ENCODE data around the gene SPSB4.
A peak's percentile ranks its signal among the peaks of the same experiment; 100 is the strongest.

The SPSB4 gene

DNA sequence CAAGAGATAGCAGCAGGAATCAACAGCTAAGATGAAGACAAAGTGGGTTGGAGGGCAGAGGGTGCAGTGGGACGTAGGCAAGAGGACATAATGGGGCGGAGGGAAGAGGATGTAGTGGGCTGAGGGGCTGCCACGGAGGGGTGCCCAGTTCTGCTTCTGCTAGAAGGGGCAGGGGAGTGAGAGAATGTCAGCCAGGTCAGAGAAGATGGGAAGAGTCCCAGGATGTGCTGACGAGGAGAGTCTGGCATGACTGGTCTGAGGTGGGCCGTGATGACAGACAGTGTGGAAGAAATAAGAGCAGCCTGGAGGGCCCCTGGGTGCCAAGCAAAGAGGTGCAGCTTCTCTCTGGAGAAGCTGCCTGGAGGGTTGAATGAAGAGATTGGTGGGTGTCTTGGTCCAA lies 4.0 kb downstream of the SPSB4 start:
- no peak for DNase-seq

DNA sequence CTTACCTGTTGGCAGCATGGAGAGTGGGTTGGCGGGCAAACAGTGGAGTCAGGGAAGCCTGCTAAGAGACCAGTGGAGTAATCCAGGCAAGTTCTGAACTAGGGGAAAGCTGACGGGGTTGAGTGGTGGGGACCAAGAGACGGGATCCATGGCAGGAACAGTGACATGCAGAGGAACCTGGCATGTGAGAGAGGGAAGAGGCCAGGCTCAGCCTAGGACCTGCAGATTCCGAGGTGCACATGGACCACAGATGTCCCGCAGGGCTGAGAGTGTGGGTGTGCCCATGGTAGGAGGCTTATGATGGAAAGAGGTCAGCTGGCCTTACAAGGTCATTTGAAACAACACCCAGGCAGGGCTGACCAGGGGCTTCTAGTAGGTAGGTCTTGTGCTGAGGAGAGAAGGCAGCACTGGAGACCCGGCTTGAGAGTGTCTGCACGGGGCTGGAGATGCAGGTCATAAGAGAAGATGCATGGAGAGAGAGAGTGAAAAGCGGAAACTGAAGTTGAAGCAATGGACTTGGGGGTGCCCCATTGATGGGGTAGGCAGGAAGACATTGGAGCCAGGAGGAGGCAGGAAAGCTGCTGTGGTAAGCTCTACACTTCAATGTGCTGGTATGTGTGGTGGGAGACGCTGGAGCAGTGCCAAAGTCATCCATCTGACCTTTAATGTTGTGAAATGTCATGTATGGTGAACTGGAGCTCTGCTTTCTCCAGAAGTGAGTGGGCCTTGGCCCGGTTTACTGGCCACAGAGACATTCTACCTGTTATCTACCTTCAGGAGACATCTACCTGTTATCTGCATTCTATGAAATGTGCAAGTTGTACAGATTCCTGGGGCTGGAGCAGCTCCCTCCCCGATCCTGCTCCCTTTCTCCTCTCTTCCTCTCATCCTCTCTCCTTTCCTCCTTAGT lies 4.6 kb downstream of the SPSB4 start:
- DNase-seq, result no peak

DNA sequence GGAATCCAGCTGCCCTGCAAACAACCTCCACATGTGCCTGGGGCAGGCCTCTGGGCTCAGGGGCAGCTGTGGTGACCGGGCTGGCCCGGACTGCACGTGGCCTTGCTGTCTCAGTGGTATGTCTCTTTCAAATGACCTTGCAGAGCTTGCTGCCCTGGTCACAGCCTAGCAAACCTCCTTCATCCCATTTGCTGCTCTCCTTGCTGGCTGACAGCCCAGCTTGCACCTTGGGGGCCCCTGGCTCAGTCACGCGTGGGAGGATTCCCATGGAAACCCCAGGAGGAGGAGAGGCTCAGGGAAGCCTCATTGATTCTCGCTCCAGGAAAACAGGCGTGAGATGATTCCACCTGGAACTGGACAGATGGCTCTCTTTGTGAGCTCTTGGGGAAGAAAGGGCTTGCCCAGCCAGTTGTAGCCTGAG lies 5.6 kb downstream of the SPSB4 start:
- DNase-seq, result no peak

DNA sequence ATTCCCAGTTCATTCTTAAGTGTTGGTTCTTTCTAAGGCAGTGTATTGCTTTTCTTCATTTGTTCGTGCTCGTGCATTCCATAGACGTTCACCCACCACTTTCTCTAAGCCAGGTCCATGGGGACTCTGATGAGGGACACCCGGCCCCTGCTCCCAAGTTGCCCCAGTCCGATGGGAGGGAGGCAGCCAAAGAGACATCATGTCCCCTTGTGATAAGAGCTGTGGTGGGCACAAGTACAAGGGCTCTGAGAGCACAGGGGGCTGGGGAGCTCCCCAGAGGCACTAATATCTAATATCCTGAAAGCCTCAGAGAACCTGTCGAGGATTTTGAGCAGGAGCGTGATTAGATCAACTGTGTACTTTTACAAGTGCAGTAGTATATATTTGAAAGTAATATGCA lies 6.3 kb downstream of the SPSB4 start:
- no peak for DNase-seq

DNA sequence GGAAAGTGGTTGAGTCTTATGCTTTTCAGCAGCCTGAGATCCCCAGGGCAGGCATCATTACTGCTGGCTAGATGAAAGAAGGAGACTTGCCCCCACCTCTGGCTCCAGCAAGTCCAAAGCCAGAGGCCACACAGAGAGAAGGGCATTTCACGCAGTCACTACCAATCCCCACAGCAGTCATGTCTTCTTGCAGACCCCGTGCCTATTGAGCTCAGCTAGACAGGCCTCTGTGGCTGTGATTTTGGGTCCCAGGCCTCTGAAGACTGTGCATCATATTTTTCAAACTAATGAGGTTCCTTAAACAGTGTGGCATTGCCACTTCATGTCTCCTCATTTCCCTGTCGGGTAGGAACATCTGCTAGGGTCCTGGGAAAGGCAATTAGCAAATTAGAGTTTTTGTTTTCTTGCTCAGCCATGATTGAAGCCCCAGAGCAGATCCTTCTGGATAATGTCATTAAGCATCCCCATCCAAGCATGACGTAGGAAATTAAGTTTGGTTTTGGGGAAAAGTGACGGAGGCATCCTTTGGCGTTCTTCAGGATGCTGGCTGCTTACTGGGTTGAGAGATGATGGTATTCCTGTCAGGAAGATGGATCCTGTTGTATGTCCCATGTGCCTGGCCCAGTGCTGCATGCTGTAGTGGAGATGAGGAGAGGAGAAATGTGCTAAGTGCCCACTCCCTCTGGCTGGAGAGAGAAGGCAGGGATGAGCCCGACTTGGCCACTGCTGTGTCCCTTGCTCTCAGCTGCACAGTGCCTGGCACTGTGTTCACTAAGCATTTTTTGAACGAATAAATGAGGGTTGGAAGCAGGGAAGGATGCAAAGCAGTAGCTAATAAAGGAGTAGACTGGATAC lies 7.0 kb downstream of the SPSB4 start:
- no peak for DNase-seq

DNA sequence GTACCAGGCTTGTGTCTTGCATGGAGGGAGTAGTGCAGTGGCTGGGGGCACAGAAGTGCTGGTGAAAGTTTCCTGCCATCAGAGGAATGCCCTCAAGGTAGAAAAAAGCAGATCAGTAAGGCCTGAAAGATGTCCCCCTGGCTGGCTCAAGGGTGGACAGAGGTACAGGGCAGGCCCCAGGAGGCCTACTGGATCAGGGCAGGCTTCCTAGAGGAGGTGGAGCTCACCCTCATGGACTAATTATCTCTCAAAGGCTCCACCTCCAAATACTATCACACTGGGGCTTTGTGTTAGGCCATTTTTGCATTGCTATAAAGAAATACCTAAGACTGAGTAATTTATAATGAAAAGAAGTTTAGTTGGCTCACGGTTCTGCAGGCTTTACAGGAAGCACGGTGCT lies 7.8 kb downstream of the SPSB4 start:
- no peak for DNase-seq

DNA sequence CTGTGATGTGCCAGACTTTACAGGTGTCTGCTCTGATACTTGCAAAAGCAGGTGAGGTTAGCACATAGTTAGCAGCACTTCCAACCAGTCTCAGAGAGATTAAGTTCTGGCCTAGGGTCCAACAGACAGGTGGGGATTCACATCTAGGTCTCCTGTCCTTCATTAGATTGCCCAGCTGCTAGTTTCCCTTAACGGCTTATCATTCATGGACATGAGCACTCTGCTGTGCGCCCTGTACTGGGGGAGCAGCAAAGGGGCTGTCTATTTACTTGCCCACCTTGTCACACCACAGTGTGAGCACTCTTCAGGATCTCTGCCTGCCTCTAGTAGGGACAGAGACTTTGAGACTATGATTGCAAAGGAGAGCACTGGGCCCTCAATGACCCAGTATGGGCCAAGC lies 8.7 kb downstream of the SPSB4 start:
- no peak for DNase-seq

DNA sequence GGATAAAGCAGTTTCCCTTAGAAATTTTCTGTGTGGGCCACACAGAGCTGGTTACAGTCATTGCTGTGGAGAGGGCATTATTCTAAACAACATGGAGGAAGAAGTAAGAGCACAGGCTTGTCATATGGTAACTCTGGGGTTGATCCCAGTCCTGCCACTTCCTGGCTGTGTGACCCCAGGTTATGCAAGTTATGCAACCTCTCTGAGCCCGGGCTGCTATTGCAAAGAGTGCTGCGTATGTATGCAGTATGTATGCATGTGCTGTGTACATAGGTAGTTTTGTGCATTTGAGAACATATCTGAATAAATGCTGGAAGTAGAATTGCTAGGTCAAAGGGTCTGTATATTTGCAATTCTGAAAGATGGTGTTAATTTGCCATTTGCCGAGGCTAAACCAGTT lies 9.2 kb downstream of the SPSB4 start:
- no peak for DNase-seq

DNA sequence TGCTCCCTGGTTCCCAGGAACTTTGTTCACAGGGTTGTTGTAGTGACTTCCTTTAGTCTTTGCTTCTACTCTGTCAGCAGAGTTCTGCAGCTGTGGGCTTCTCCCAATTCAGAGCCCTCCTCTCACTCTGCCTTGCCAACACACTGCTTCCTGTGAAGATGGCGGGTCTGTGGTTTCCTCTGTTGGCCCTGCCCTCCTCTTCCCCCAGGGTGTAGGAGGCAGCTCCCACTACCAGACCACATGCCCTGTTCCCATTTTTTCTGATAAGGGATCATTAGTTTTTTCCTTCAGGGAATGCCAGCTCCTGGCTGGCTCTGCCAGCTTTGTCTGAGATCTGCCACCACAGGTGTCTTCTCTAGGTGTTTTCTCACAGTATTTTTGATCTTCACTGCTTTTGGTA lies 12.7 kb downstream of the SPSB4 start:
- DNase-seq, result no peak

DNA sequence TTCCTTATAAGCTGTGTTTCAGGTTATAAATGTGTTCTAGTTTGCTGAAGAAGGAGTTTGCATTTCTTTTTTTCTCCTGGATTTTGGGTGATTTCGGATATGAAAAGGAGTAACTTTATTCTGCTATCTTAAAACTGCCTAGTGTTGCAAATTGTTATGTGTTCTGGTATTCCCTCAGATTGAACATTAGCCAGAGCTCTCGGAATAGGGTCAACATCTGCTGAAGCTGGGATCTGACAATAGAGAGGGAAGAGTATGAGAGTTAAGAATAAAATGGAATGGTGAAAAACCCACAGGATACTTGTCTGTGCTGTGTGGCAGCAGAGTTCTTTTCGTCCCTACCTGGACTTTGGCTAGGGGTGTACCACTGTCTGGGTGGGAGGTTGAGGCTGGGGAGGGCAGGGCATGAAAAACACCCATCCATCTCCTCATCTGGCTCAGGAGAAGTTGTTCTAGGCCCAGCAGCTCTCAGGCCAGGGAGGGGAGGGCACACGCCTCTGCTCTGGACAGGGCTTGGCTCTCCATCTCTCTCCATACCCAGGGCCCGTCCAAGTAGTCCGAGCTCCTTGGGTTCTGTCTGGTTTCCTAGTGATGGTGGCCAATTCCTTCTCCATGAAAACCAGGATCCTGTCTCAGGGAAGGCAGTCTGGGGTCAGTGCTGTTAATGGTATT lies 13.2 kb downstream of the SPSB4 start:
- no peak for DNase-seq

DNA sequence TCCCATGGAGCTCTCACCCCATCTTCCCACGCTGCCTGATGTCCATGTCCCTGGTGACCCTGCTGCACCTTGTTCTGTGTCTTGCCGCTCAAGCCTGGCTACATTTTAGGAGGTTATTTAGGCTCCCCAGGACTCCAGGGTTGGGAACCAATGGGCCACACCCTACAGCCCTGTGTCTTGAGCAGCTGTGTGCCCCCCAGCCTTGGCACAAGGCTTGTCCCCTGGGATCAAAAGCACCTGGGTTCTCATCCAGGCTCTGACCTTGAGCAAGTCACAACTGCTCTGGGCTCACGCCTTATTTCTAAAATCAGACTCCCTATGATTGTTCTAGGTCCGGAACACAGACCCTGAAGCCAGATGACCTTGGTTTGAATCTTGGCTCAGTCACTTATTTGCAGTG lies 14.1 kb downstream of the SPSB4 start:
- DNase-seq, result no peak

DNA sequence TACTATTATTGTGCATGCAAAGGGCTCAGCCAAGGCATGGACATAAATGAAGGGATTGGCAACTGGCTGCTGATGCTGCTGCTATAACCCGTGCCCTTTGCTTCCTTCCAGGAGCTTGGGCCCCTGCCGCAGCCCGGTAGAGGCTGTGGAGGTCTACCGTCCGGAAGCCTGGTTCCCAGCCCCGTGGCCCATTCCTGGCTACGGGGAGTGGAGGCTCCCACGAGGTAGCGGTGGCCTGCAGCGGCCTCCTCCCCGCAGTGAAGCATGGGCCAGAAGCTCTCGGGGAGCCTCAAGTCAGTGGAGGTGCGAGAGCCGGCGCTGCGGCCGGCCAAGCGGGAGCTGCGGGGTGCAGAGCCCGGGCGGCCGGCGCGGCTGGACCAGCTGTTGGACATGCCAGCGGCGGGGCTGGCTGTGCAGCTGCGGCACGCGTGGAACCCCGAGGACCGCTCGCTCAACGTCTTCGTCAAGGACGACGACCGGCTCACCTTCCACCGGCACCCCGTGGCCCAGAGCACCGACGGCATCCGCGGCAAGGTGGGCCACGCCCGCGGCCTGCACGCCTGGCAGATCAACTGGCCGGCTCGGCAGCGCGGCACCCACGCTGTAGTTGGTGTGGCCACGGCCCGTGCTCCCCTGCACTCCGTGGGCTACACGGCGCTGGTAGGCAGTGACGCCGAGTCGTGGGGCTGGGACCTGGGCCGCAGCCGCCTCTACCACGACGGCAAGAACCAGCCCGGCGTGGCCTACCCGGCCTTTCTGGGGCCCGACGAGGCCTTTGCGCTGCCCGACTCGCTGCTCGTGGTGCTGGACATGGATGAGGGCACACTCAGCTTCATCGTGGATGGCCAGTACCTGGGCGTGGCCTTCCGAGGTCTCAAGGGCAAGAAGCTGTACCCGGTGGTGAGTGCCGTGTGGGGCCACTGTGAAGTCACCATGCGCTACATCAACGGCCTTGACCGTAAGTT lies 15.0 kb downstream of the SPSB4 start:
- no peak for DNase-seq

DNA sequence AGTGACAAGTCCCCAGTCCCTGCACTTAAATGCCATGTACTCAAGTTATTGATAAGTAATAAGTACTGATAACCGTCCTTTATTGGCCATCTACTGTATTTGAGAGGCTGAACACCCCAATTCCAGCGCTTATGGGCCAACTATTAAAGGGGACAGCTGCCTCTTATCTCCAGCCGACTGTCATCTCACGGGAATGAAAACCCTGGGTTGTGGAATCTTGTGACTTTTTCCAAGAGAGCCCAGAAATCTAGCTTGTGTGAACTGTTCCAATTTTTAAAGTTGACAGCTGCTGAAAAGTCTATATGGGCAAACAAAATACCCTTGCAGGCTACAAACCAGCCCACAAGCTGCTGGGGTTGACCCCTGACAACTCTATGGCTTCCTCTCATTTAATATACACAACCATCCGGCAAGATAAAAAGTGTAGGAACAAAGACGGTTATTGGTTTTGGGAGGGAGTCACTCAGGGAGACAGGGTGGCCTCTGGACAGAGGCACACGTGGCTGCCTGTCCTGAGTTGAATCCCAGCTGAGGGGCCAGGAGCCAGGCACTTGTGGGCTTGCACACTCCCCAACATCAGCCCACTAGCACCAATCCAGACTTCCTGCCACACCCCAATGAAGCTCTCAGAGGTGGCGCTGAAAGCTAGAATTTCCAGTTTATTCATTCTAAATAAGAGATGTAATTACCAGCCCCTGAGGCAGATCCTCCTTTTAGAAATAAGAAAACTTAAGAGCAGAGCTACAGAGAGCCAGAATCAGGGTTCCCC lies 16.2 kb downstream of the SPSB4 start:
- no peak for DNase-seq

DNA sequence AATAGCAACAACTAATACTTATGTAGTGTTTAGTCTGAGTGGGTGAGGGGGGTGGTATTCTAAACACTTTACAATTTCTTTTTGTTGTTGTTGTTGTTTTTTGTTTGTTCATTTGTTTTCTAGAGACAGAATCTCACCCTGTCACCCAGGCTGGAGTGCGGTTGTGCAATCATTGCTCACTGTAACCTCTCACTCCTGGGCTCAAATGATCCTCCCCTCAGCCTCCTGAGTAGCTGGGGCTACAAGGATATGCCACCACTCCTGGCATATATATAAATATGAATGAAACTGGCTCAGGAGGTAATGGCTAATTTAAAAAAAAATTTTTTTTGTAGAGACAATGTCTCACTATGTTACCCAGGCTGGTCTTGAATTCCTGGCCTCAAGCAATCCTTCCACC lies 19.1 kb downstream of the SPSB4 start:
- DNase-seq, result no peak

DNA sequence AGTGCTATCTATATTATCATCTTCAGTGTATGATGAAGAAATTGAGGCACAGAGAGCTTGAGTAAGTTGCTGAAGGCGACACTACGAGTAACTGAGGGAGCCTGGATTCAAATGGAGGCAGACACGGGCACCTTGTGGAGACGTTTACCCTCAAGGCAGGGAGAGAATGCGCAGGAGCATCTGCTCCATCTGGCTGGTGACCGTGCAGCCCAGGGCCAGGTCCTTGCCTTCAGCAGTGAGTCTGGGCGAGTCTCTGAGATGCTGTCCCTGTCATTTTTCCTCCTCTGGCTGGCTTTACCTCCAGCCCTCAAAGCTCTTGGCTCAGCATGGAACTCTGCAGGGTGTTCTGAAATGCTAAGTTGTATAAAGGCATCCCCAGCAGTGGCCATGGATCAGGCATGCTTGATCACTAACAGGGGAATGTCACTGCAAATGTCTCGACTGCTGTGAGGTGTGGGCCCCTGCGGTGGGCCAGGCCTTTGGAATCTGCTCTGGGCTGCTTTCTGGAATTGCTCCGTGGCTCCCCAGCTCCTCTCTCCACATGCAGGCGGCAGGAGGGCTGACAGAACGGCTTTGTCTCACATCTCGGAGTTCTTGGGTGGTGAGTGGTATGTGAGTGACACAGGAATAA lies 19.7 kb downstream of the SPSB4 start:
- DNase-seq, result peak; percentile 38

DNA sequence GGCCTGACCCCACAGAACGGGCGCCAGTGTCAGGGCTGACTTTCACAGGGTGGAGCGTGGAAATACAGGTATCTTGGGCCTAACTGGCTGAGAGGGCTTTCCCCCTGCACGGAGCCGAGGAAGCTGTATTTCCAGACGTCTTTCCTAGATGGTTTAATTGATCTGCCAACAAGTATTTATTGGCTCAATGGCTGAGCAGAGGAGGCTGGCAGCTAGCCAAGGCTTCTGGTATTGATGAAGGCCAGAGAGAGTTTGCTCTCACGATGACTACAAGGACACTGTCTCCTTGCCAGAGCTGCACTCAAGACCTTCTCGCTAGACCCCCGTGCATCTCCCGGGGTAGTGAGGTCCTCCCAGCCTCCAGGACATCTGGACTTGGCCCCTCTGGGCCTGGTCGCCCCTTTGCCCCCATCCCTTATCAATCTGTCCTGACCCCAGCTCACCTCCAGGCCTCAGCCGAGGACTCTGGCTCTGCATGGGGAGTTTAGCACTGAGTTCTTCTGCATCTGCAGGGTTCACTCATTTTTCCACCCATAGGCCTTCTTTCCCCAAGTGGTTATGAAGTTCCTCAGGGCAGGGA lies 20.6 kb downstream of the SPSB4 start:
- DNase-seq, result no peak

DNA sequence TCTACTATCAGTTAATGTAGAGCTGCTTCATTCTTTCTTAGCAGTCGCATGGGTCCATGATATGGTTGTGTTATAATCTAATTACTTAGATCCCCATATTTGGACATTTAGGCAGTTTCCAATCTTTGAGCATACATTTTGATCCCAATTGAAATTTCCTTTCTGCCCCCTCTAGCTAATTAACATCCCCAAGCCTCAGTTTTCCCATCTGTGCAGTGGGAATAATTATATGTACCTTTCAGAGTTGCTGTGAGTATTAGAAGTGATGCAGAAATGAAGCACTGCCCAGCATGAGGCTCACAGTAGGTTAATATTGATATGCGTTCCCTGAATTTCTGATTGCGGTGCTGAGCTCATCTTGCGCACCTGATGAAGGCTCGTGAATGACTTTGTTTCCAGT lies 21.8 kb downstream of the SPSB4 start:
- no peak for DNase-seq

DNA sequence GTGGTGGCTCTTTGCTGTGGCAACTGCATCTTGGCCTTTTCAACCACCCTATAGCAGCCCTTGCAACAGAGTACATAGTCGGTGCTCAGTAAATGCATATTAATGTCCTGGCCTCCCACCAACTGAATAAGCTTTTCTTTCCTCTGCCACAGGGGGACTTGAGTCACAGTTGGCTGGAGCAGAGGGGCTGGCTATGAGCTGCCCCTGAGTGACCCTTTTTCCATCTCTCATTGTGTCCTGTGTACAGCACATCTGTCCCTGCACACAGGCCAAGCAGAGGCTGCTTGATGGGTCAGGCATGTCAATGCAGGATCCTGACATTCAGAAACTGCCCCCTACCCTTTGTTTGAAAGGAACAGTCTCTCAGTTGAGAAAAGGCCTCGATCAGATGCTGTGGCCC lies 22.4 kb downstream of the SPSB4 start:
- DNase-seq, result no peak

DNA sequence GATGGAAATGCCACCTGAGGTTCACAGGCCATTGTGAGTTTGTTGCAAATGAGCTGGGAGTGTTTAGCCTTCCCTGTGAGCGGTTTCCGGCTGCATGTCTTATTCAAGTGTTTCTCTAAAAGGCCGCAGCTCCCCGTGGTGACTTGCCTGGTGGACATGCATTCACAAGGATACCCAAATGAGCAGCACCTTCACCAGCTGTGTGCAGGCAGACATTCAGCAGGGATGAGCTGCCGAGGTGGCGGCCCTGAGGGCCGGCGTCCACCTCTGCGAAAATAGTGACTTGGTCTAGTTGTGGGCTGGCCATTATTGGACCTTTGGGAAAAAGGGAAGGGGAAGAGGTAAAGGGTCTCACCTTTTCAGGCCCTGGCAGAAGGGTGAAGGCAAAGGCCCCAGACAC lies 23.4 kb downstream of the SPSB4 start:
- DNase-seq, result no peak

DNA sequence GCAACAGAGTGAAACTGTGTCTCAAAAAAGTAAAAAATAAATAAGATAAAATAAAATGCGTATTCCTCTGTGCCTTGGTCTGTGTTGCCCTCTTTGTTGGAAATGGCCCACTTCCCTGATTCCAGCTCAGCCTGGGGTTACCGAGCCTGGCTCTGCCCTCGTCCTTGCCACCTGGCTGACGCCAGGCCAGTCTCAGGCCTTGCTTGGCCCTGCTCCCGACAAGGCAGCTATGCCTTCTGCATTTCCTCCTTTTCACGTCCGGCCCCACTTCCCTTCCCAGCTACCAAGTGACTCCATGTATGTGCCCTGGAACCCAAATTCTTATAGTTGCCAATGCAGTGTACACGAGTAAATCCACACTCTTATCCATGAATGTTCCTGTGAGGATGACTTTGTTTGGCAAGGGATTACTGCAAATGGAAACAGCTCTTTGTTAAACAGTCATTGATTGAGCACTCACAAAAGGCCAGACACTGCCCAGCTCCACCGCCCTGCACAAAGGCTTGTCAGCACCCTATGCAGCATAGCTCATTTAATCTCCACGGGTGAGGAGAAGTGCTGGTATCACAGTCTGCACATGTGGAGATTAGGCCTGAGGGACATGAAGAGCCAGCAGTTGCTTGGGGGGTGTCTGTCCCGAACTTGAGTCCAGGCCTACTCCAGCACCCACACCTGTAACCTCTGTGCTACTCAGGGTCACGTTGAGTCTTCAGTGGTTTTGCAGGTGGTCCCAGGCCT lies 25.1 kb downstream of the SPSB4 start:
- DNase-seq, result no peak

Measured in fibroblast of skin of scalp (primary cell).